ENCODE measurements around the gene ENHO.

Gene ENHO

GRCh38 chr9:34551751-34552605 lies 29.2 kb upstream of the ENHO start:
- Histone ChIP-seq H3K9me3 (no peaks in the 10 kb centered on the region), H3K36me3 (replicated peaks) (no peaks in the 10 kb centered on the region), H3K4me1 (no peaks in the 10 kb centered on the region), H3K27me3 (ENCODE audit: low read depth) (no peaks in the 10 kb centered on the region), H3K4me3 (no peak overlapping the region)
- in situ Hi-C loops (cut with MboI; ENCODE audit: low sequenced_read_pairs) = no loop called here
- DNase-seq (ENCODE audit: low spot score in 2 of 2) = no peak

DNA sequence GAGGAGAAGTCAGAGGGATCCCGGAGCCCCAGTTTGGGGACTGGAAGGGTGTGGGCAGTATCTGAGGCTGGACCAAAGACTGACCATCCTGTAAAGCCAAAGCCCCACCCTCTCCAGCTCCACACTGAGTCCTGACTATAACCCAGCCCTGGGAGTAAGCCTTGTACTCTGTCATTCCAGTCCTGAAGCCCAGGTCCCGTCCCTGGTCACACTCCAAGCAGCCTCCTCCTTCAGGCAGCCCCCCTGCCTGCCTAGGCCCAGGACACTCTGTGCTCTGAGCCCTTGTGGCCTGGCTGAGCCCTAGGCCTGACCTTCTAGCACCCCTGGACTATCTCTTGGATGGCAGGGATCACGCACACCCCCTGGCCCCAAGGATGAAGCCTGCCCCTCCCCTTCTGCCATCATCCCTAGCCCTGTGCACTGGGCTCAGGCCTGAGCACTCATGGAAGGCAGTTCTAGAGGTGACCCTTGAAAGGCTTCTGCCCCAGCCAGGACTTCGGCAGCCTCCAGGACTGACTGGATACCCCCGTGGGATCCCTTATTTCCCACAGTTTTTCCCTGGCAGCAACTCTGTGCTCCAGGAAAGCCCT lies 28.0 kb upstream of the ENHO start:
- in situ Hi-C loops (cut with MboI; ENCODE audit: low sequenced_read_pairs) = no loop called here
- Histone ChIP-seq H3K4me3 (no peak overlapping the region), H3K27me3 (ENCODE audit: low read depth) (no peaks in the 10 kb centered on the region), H3K9me3 (no peaks in the 10 kb centered on the region), H3K36me3 (replicated peaks) (no peaks in the 10 kb centered on the region), H3K4me1 (no peaks in the 10 kb centered on the region)
- DNase-seq (ENCODE audit: low spot score in 2 of 2) = no peak

GRCh38 chr9:34550016-34550680 lies 27.4 kb upstream of the ENHO start:
- no peaks in the 10 kb centered on the region for H3K9me3 ChIP-seq
- DNase-seq (ENCODE audit: low spot score in 2 of 2) = peak in 1 of 2 experiments; percentile 7
- no peaks in the 10 kb centered on the region for H3K27me3 ChIP-seq (ENCODE audit: low read depth)
- in situ Hi-C loops (cut with MboI; ENCODE audit: low sequenced_read_pairs) = no loop called here
- no peak overlapping the region for H3K4me3 ChIP-seq
- no peaks in the 10 kb centered on the region for H3K36me3 ChIP-seq (replicated peaks)
- H3K4me1 ChIP-seq = no peaks in the 10 kb centered on the region

DNA sequence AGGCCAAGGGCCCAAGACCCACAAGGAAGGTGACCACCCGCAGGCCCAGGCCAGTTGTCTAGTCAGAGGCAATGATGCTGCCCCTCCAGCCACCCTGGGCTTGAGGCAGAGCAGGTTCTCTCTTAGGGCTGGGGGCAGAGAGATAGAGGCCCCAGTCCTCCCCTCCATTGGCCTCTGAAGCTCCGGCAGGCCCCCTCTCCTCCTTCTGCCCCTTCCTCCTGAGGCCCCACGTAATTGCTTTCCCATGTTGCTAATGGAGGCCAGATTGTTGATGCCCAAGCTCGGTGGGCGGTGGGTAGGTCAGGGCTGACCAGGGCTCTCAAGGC lies 26.6 kb upstream of the ENHO start:
- in situ Hi-C loops (cut with MboI; ENCODE audit: low sequenced_read_pairs) = no loop called here
- H3K27me3 ChIP-seq (ENCODE audit: low read depth) = no peaks in the 10 kb centered on the region
- no peaks in the 10 kb centered on the region for H3K4me1 ChIP-seq
- DNase-seq (ENCODE audit: low spot score in 2 of 2) = no peak
- H3K9me3 ChIP-seq = no peaks in the 10 kb centered on the region
- H3K36me3 ChIP-seq (replicated peaks) = no peaks in the 10 kb centered on the region
- no peak overlapping the region for H3K4me3 ChIP-seq

GRCh38 chr9:34547960-34548611 lies 25.3 kb upstream of the ENHO start:
- in situ Hi-C loops (cut with MboI; ENCODE audit: low sequenced_read_pairs) = no loop called here
- H3K9me3 ChIP-seq = no peaks in the 10 kb centered on the region
- H3K4me3 ChIP-seq = no peak overlapping the region
- H3K4me1 ChIP-seq = no peaks in the 10 kb centered on the region
- DNase-seq (ENCODE audit: low spot score in 2 of 2) = peak; percentile 49 to 80
- no peaks in the 10 kb centered on the region for H3K36me3 ChIP-seq (replicated peaks)
- no peaks in the 10 kb centered on the region for H3K27me3 ChIP-seq (ENCODE audit: low read depth)

GRCh38 chr9:34546834-34547827 lies 24.3 kb upstream of the ENHO start:
- Histone ChIP-seq H3K4me1 (no peaks in the 10 kb centered on the region), H3K36me3 (replicated peaks) (no peaks in the 10 kb centered on the region), H3K27me3 (ENCODE audit: low read depth) (no peaks in the 10 kb centered on the region), H3K9me3 (no peaks in the 10 kb centered on the region), H3K4me3 (no peak overlapping the region)
- in situ Hi-C loops (cut with MboI; ENCODE audit: low sequenced_read_pairs) = no loop called here
- peak; percentile 59 to 87 for DNase-seq (ENCODE audit: low spot score in 2 of 2)

- in situ Hi-C loops (cut with MboI; ENCODE audit: low sequenced_read_pairs) = no loop called here
- peak in 1 of 2 experiments; percentile 3 for DNase-seq (ENCODE audit: low spot score in 2 of 2)
Measured at GRCh38 chr9:34546102-34546833, 23.5 kb upstream of the ENHO start.

DNA sequence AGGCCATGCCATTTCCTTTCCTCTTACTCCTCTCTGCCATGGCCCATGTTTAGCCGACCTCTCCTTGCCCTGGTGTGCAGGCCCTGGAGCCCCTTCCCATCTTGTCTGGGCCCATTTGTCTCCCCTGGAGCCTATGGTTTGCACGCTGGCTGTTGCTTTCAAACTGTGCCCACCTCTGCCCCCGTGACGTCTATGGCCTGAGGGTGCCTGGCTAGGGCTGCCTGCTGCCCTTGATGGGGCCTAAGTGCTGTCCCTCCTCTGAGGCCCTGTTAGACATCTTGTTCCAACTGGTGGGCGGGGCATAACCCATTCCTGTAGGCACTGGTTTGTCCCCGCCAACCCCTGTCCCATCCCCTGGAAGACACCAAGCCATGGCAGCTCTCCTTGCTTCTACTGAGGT lies 22.7 kb upstream of the ENHO start:
- no peak overlapping the region for H3K4me3 ChIP-seq
- H3K4me1 ChIP-seq = no peaks in the 10 kb centered on the region
- DNase-seq (ENCODE audit: low spot score in 2 of 2) = peak in 1 of 2 experiments; percentile 6
- no peaks in the 10 kb centered on the region for H3K27me3 ChIP-seq (ENCODE audit: low read depth)
- H3K36me3 ChIP-seq (replicated peaks) = no peaks in the 10 kb centered on the region
- in situ Hi-C loops (cut with MboI; ENCODE audit: low sequenced_read_pairs) = no loop called here
- no peaks in the 10 kb centered on the region for H3K9me3 ChIP-seq

More at GRCh38 chr9:34546102-34546833, 23.5 kb upstream of the ENHO start:
- Histone ChIP-seq H3K36me3 (replicated peaks) (no peaks in the 10 kb centered on the region), H3K4me1 (no peaks in the 10 kb centered on the region), H3K27me3 (ENCODE audit: low read depth) (no peaks in the 10 kb centered on the region), H3K4me3 (no peak overlapping the region), H3K9me3 (no peaks in the 10 kb centered on the region)

DNA sequence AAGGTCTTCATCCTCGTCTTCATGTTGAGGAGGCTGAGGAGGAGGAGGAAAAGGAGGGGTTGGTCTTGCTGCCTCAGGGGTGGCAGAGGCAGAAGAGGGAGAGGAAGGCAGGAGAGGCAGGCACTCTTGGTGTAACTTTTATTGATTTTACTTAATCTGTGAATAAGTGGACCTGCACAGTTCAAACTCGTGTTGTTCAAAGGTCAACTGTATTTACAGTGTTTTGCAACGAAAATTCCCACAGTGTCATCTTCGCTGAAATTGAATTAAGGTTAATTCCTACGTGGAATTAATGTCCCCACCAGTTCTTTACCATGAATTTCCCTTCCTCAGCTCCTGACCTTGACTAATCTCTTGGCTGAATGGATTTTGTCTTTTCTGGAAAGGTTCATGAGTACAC lies 21.2 kb upstream of the ENHO start:
- in situ Hi-C loops (cut with MboI; ENCODE audit: low sequenced_read_pairs) = no loop called here
- peak in 1 of 2 experiments; percentile 1 for DNase-seq (ENCODE audit: low spot score in 2 of 2)
- H3K36me3 ChIP-seq (replicated peaks) = no peaks in the 10 kb centered on the region

DNA sequence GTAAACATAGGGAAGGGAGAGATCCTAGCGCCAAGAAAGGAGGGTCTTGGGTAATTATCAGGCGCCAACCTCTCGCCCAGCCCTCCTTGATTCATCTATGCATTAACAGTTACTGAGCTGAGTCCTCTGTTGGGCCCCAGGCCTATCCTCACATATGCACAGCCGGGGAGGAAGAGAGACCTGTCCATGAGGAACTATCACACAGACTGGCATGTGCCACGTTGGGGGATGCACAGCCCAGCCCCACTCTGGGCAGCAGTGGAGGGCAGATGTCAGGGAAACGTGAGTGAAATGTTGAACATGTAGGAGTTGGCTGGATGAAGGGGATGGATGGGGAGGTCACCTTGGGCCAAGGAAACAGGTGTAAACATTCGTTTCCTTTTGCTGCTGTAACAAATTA lies 18.8 kb upstream of the ENHO start:
- no peak overlapping the region for H3K4me3 ChIP-seq
- H3K27me3 ChIP-seq (ENCODE audit: low read depth) = no peaks in the 10 kb centered on the region
- no peaks in the 10 kb centered on the region for H3K9me3 ChIP-seq
- DNase-seq (ENCODE audit: low spot score in 2 of 2) = peak in 1 of 2 experiments; percentile 2
- in situ Hi-C loops (cut with MboI; ENCODE audit: low sequenced_read_pairs) = no loop called here
- no peaks in the 10 kb centered on the region for H3K4me1 ChIP-seq
- no peaks in the 10 kb centered on the region for H3K36me3 ChIP-seq (replicated peaks)

More for the DNA sequence above, 21.2 kb upstream of the ENHO start:
- no peaks in the 10 kb centered on the region for H3K4me1 ChIP-seq
- H3K9me3 ChIP-seq = no peaks in the 10 kb centered on the region
- no peak overlapping the region for H3K4me3 ChIP-seq
- H3K27me3 ChIP-seq (ENCODE audit: low read depth) = no peaks in the 10 kb centered on the region

GRCh38 chr9:34540827-34541226 lies 18.0 kb upstream of the ENHO start:
- no peaks in the 10 kb centered on the region for H3K9me3 ChIP-seq
- no peaks in the 10 kb centered on the region for H3K36me3 ChIP-seq (replicated peaks)
- in situ Hi-C loops (cut with MboI; ENCODE audit: low sequenced_read_pairs) = no loop called here
- no peaks in the 10 kb centered on the region for H3K27me3 ChIP-seq (ENCODE audit: low read depth)
- DNase-seq (ENCODE audit: low spot score in 2 of 2) = peak in 1 of 2 experiments; percentile 0
- no peaks in the 10 kb centered on the region for H3K4me1 ChIP-seq
- H3K4me3 ChIP-seq = no peak overlapping the region

DNA sequence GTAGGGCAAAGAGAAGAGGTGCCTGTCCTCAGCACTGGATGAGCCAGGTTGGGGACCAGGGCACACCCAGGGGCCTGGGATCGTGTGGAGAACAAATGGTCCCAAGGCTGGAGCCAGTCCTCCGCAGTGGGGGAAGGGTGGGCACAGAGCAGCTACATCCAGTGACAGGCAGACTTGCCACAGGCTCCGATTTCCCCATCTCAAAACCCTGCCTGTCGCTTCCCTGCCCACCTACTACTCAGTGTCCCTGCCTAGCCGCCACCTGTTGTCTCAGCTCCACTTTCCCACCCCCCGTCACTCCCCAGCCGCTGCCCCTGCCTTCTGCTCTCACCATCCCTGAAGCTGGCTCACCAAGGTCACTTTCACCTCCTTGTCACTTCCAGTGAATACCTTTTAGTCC lies 13.9 kb upstream of the ENHO start:
- in situ Hi-C loops (cut with MboI; ENCODE audit: low sequenced_read_pairs) = no loop called here
- Histone ChIP-seq H3K36me3 (replicated peaks) (no peaks in the 10 kb centered on the region), H3K27me3 (ENCODE audit: low read depth) (peaks cover 15% of the 10 kb centered on the region; the same call in 1 of the 2 replicates), H3K4me3 (no peak overlapping the region), H3K9me3 (0 out of 2 replicates have a peak, but pooled peaks cover 6% of the 10 kb centered on the region), H3K4me1 (no peaks in the 10 kb centered on the region)
- DNase-seq (ENCODE audit: low spot score in 2 of 2) = peak in 1 of 2 experiments; percentile 4

Measured in HAP-1 (cell line).